ENCODE data around the gene GSE1. TPM values are rescaled to one million over a fixed set of nuclear protein-coding genes. Genes with fewer than 3 reads are reported as not detected.

Gene GSE1
- total RNA-seq, 1 experiment from 2014 or later, result 90.2 TPM

- RAD21 ChIA-PET (ENCODE audit: low non-redundant PET in 1 of 2, low total read pairs in 2 of 2, uncharacterized antibody in 2 of 2, unreplicated experiment in 2 of 2), result no interaction called here
- CTCF ChIA-PET, result interaction anchor here (1.2 to 1.8 kb wide), 2 partner anchors 40 to 56 kb away, joined by 3 to 5 read pairs; no protein-coding TSS in a partner anchor
These were observed 102.3 kb downstream of the GSE1 start for GRCh38 chr16:85715169-85716021.

More at GRCh38 chr16:85715169-85716021, 102.3 kb downstream of the GSE1 start:
- ATAC-seq (no peak), DNase-seq (ENCODE audit: low read depth, low spot score) (no peak)
- TSS peak; percentile 28 for BruUV-seq (replicated peaks)
- peaks cover 0 to 12% of the 10 kb centered on the region in 2 experiments; a peak in 1 of 4 replicates for H3K36me3 ChIP-seq (ENCODE audit: control insufficient read depth in 1 of 2, insufficient read depth in 2 of 2, low read length in 2 of 2)
- no peak overlapping the region for H3K27ac ChIP-seq (ENCODE audit: low read depth, low read length)
- no peak overlapping the region for H2AFZ ChIP-seq (ENCODE audit: low read depth, low read length, poor library complexity, severe bottlenecking)
- no peaks in the 10 kb centered on the region for H4K20me1 ChIP-seq (ENCODE audit: insufficient read depth)
- H3K9me2 ChIP-seq (ENCODE audit: insufficient read depth), result no peaks in the 10 kb centered on the region
- intact Hi-C loops (cut with micrococcal nuclease), result loop anchor here (5.0 kb wide), 2 partner anchors 58 to 298 kb away; no protein-coding TSS in a partner anchor
- POLR2A ChIA-PET, result no interaction called here
- TF ChIP-seq CEBPB (IDR thresholded peaks at IDR 0.05; ENCODE audit: low read depth) (no peak), CTCF (IDR thresholded peaks at IDR 0.05 in 2 of 3, conservative IDR thresholded peaks at IDR 0.05 in 1 of 3; ENCODE audit: borderline replicate concordance in 1 of 3, insufficient read depth in 1 of 3, low read depth in 2 of 3, low read length in 2 of 3) (no peak), POLR2A (IDR thresholded peaks at IDR 0.05; ENCODE audit: borderline replicate concordance, extremely low read depth, insufficient read depth, insufficient read length) (no peak), YY1 (IDR thresholded peaks at IDR 0.05; ENCODE audit: extremely low read depth, insufficient replicate concordance, low read depth, low read length) (no peak), TCF7L2 (IDR thresholded peaks at IDR 0.05; ENCODE audit: borderline replicate concordance, extremely low read depth, insufficient read depth, insufficient read length) (no peak), CBX3 (IDR thresholded peaks at IDR 0.05; ENCODE audit: low read depth) (no peak), SP1 (IDR thresholded peaks at IDR 0.05; ENCODE audit: low read depth) (no peak), POLR2AphosphoS5 (IDR thresholded peaks at IDR 0.05; ENCODE audit: low read depth, low read length) (no peak), SRF (IDR thresholded peaks at IDR 0.05; ENCODE audit: low read depth) (no peak)
- peaks cover 6% of the 10 kb centered on the region in 2 experiments; a peak in 2 of 4 replicates for H3K9me3 ChIP-seq (ENCODE audit: control insufficient read depth in 1 of 2, insufficient read depth in 1 of 2, low read depth in 1 of 2, low read length in 2 of 2)
- H3K27me3 ChIP-seq (ENCODE audit: insufficient read depth, low read length), result no peaks in the 10 kb centered on the region
- no peak overlapping the region for H3K9ac ChIP-seq (ENCODE audit: low read length)
- no peak overlapping the region for H3K4me3 ChIP-seq (replicated peaks in 1 of 2; ENCODE audit: low read depth in 1 of 2, low read length in 2 of 2)
- H3K4me2 ChIP-seq (ENCODE audit: low read length), result no peak overlapping the region
- H3K4me1 ChIP-seq (ENCODE audit: control insufficient read depth in 1 of 2, insufficient read depth in 2 of 2, low read length in 2 of 2), result peaks cover 8 to 15% of the 10 kb centered on the region in 2 experiments
- no peaks in the 10 kb centered on the region for H3K79me2 ChIP-seq (ENCODE audit: insufficient read depth, low read length)
